ENCODE measurements around the gene KCNH2. TPM values are rescaled to one million over a fixed set of nuclear protein-coding genes. Genes with fewer than 3 reads are reported as not detected.
A peak's percentile ranks its signal among the peaks of the same experiment; 100 is the strongest.
"Not testable (repeated sequence)": the region's sequence is repeated elsewhere in the genome, so short reads cannot be mapped to it uniquely, and the experiment has no call there.

KCNH2 gene, protein sequence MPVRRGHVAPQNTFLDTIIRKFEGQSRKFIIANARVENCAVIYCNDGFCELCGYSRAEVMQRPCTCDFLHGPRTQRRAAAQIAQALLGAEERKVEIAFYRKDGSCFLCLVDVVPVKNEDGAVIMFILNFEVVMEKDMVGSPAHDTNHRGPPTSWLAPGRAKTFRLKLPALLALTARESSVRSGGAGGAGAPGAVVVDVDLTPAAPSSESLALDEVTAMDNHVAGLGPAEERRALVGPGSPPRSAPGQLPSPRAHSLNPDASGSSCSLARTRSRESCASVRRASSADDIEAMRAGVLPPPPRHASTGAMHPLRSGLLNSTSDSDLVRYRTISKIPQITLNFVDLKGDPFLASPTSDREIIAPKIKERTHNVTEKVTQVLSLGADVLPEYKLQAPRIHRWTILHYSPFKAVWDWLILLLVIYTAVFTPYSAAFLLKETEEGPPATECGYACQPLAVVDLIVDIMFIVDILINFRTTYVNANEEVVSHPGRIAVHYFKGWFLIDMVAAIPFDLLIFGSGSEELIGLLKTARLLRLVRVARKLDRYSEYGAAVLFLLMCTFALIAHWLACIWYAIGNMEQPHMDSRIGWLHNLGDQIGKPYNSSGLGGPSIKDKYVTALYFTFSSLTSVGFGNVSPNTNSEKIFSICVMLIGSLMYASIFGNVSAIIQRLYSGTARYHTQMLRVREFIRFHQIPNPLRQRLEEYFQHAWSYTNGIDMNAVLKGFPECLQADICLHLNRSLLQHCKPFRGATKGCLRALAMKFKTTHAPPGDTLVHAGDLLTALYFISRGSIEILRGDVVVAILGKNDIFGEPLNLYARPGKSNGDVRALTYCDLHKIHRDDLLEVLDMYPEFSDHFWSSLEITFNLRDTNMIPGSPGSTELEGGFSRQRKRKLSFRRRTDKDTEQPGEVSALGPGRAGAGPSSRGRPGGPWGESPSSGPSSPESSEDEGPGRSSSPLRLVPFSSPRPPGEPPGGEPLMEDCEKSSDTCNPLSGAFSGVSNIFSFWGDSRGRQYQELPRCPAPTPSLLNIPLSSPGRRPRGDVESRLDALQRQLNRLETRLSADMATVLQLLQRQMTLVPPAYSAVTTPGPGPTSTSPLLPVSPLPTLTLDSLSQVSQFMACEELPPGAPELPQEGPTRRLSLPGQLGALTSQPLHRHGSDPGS
- 1 to 10 TPM in 1 of 4 donors, under 1 TPM in 3; 0.19 to 2.5 (median 0.72) TPM for total RNA-seq

DNA sequence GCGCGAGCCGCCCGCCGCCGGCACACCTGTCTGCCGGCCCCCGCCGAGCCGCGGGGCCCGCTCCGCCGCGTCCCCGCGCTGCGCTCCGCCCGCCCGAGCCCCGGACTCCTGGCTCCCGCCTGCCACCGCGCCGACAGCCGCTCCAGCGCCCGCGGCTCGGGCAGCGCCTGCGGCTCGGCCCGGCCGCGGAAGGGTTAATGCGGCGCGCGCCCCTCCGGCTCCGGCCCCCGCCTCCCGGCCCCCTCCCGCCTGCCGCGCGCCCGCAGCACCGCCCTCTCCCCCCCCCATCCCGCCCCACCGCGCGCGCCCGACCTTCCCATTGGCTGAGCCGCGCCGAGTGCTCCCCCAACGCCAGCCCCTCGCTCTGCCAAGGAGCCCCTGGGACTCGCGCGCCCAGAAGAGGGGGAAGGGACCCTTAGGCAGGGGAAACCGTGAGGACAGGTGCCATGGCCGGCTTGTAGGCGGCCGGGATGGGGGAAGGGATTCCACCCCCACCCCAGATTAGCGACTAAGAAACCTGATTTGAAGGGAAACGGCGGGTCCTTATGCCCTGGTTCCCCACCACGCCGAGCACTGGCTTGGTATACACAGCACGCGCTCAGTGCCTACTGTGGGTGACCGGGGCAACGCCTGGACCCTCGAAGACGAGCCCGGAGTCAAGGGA, at the start of gene KCNH2:
KCNH2 (minus strand) TSS at position 196 of the 664 bp plus-strand sequence. CDS start 408 bp downstream, outside the sequence.
- Histone ChIP-seq H3K36me3 (no peaks in the 10 kb centered on the region), H3K27ac (peak within 1 kb of the TSS; percentile 31 to 82 (median 68)), H3K4me3 (peak within 1 kb of the TSS; percentile 12 to 63 (median 40)), H3K27me3 (peaks cover 0 to 100% (median 11%) of the 10 kb centered on the region in 4 donors), H3K9me3 (no peaks in the 10 kb centered on the region), H3K4me1 (peaks cover 15 to 63% (median 43%) of the 10 kb centered on the region in 3 donors)
- WGBS, 2 donors, result 6% methylated on average over 17 of the region's 81 CpGs; no CpG with 5 or more reads in 1 of the 2 donors
- TF ChIP-seq, protein P1, sequence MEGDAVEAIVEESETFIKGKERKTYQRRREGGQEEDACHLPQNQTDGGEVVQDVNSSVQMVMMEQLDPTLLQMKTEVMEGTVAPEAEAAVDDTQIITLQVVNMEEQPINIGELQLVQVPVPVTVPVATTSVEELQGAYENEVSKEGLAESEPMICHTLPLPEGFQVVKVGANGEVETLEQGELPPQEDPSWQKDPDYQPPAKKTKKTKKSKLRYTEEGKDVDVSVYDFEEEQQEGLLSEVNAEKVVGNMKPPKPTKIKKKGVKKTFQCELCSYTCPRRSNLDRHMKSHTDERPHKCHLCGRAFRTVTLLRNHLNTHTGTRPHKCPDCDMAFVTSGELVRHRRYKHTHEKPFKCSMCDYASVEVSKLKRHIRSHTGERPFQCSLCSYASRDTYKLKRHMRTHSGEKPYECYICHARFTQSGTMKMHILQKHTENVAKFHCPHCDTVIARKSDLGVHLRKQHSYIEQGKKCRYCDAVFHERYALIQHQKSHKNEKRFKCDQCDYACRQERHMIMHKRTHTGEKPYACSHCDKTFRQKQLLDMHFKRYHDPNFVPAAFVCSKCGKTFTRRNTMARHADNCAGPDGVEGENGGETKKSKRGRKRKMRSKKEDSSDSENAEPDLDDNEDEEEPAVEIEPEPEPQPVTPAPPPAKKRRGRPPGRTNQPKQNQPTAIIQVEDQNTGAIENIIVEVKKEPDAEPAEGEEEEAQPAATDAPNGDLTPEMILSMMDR (IDR thresholded peaks at IDR 0.05), result no peak
- TF ChIP-seq POLR2A (IDR thresholded peaks at IDR 0.05), result no peak
- DNase-seq, result no peak
- intact Hi-C loops (cut with DNase I), result no loop called here

DNA sequence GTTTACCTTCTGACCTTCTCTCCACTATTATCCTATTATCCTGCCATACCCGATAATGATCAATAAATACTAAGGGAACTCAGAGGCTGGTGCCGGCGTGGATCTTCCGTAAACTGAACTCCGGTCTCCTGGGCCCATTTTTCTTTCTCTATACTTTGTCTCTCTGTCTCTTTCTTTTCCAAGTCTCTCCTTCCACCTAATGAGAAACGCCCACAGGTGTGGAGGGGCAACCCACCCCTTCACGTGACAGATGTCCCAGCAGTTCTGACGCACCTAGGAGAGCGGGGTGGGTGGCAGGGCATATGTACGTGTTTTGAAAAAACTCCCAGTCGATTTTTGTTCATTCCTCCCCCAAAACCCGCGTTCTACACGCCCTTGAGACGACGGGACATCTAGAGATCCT, 49.6 kb upstream of the KCNH2 start:
- Histone ChIP-seq H3K36me3 (peaks cover 0 to 19% (median 0%) of the 10 kb centered on the region in 3 donors), H3K4me1 (peaks cover 13 to 46% (median 15%) of the 10 kb centered on the region in 3 donors), H3K4me3 (peak overlapping the region; percentile 62 to 94 (median 78)), H3K27ac (peak overlapping the region; percentile 73 to 96 (median 90))
- H3K9me3 ChIP-seq, H3K27me3 ChIP-seq, DNase-seq: not testable (repeated sequence)
- intact Hi-C loops (cut with DNase I), result loop anchor here (5.0 kb wide), 1 partner anchor 85 kb away; no protein-coding TSS in a partner anchor
- WGBS, 2 donors, result 16 to 22% methylated on average over 11 to 16 of the region's 16 CpGs

DNA sequence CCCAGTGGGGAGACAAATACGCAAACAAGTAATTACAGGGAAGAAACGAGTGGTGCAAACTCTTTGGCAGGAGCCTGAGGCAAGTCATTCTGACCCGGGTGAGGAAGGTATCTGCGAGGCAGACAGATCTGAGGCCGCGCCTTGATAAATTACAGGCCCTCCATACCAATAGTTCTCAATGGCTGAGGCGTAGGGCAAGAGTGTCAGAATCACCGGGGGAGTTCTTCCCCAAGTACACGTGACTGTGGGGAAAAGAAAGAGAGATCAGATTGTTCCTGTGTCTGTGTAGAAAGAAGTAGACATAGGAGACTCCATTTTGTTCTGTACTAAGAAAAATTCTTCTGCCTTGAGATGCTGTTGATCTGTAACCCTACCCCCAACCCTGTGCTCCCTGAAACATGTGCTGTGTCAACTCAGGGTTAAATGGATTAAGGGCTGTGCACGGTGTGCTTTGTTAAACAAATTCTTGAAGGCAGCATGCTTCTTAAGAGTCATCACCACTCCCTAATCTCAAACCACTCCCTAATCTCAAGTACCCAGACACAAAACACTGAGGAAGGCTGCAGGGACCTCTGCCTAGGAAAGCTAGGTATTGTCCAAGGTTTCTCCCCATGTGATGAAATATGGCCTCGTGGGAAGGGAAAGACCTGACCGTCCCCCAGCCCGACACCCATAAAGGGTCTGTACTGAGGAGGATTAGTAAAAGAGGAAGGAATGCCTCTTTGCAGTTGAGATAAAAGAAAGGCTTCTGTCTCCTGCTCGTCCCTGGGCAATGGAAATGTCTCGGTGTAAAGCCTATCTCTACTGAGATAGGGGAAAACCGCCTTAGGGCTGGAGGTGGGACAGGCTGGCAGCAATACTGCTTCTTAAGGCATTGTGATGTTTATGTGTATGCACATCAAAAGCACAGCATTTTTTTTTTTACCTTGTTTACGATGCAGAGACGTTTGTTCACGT, 48.9 kb upstream of the KCNH2 start:
- peaks cover 13 to 46% (median 15%) of the 10 kb centered on the region in 3 donors for H3K4me1 ChIP-seq
- H3K27ac ChIP-seq, result peak overlapping the region; percentile 73 to 96 (median 90)
- not testable (repeated sequence) for DNase-seq, H3K9me3 ChIP-seq, H3K27me3 ChIP-seq
- peaks cover 0 to 15% (median 0%) of the 10 kb centered on the region in 3 donors for H3K36me3 ChIP-seq
- WGBS, 2 donors, result 31 to 47% methylated on average over 18 to 19 of the region's 19 CpGs
- peak in 1 of 4 donors; percentile 12 for TF ChIP-seq POLR2A (IDR thresholded peaks at IDR 0.05)
- peak overlapping the region in 3 of 4 donors; percentile 65 to 94 (median 92) for H3K4me3 ChIP-seq
- intact Hi-C loops (cut with DNase I), result loop anchor here (5.0 kb wide), 1 partner anchor 85 kb away; no protein-coding TSS in a partner anchor

DNA sequence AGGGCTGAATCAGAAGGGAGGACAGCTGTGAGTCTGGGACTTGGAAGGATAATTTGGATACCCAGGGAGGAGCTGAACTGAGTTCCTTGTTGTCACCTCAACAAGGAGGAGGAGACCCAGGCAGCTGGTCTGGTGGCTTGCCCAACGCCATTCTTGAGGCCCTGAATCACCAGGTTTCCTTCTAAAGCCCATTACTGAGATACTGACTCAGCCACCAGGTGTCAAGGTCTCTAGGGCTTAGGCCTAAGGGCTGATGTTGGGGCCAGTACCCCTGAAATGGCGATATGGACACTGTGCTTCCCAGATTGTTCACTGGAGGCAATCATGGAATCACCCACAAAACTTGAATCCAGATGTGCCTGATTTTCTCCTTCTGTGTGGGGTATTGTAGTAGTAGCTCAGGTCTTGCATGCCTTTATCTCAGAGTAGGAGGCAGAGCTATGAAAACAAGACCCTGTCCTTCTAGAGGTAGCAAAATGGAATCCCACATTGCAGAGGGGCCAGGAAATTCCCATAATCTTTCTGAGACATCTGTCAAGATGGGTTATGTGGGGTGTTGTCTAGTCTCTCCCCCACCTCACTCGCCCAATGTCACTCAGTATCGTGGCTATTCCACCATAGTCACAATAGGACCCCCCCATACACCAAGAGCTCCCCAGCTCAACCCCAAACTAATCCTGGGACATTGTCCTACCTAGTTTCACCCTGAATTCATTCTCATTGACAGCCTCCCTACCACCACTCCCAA, 48.0 kb upstream of the KCNH2 start:
- Histone ChIP-seq H3K4me3 (no peak overlapping the region), H3K36me3 (peaks cover 0 to 6% (median 0%) of the 10 kb centered on the region in 3 donors), H3K27me3 (peaks cover 0 to 3% (median 0%) of the 10 kb centered on the region in 4 donors), H3K9me3 (no peaks in the 10 kb centered on the region), H3K4me1 (peaks cover 13 to 46% (median 15%) of the 10 kb centered on the region in 3 donors), H3K27ac (peak overlapping the region; percentile 6 to 96 (median 80))
- WGBS, 2 donors, result 76 to 79% methylated on average over 4 of the region's 4 CpGs
- intact Hi-C loops (cut with DNase I), result loop anchor here (5.0 kb wide), 1 partner anchor 86 kb away; no protein-coding TSS in a partner anchor
- DNase-seq, result no peak
- no peak for TF ChIP-seq POLR2A (IDR thresholded peaks at IDR 0.05)
- TF ChIP-seq, protein P1 (IDR thresholded peaks at IDR 0.05), result no peak
